ENCODE results near the gene MTG2.

The MTG2 gene

DNA sequence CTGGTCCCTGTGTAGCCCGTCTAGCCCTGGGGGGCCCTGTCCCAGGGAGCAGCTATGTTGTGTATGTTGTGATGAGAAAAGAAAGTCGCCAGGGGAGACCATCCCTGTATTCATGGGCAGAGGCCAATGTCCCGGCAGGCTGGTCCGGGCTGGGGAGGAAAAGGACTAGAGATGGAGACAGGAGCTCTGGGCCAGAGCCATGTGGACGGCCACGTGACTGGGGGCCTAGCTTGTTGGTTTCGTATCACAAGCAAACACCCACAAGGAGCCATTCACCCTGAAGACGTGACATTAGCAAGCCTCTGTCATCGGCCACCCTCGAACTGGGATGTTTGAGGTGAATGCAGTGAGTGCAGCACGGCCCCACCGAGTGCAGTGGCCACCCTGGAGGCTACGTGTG is 40.1 kb downstream of the MTG2 start:
- DNase-seq, result no peak

DNA sequence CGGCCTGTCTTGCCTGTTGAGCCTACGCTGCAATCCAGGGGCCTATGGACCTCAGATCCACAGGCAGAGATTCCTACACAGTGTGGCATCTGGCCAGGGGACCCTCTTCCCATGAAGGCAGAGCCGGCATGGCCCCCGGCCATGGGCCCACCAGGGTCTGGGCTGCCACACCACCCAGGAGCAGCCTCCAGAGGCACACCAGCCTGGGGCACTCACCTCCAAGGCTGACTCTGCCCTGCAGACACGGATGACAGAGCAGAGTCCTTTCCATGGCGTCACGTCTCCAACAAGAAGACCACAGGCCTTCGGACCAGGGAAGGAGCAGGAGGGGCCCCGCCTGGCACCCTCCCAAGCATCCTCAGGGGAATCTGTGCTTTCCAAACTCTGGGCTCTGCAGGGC is 40.7 kb downstream of the MTG2 start:
- DNase-seq, result no peak

DNA sequence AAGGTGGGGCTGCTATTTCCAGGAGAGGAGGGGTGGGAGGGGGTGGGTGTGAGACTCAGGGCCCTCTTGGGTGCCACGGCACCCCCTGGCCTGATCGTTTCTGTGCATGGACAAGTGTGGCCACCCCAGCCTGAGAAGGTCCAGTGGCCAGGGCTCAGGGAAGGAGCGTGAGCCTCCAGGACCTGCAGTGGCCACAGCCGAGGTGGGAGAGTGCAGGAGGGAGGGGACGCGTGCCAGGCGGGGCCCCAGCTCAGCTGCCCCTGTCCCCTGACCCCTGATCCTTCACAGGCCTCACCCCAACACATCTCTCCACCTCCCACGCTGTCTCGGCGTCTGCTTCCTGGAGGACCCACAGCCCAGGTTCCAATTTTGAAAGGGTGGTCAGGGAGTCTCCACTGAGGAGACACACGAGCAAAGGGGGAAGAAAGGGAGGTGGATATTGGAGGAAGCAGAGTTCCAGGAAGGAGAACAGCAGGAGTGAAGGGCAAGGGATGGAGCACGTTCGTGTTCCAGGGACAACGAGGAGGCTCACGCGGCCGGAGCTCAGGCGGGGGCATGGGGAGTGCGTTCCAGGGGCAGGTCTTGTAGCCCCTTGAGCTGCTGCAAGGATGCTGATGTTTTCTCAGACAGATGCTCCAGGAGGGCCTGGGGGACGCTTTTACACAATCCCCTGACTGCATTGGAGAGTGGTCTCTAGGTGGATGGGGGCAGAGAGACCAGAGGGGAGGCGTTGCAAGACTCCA is 41.5 kb downstream of the MTG2 start:
- DNase-seq, result no peak

DNA sequence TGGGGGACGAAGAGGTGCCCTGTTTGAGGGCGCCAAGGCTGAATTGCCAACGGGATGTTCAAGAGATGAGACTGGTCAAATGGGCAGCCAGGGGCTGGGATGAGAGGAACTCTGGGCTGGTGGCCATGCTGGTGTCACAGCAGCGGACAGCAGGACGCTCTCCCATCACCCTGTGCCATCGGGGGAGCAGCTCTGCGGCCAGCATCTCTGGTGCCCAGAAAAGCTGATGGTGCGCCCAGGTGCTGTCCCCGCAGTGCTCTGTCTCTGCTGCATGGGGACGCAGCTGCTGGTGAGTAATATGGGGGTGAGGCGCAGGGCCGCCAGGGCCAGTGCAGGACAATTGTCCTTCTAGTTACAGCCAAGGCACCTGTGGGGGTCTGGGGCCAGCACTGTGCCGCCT is 42.2 kb downstream of the MTG2 start:
- no peak for DNase-seq

DNA sequence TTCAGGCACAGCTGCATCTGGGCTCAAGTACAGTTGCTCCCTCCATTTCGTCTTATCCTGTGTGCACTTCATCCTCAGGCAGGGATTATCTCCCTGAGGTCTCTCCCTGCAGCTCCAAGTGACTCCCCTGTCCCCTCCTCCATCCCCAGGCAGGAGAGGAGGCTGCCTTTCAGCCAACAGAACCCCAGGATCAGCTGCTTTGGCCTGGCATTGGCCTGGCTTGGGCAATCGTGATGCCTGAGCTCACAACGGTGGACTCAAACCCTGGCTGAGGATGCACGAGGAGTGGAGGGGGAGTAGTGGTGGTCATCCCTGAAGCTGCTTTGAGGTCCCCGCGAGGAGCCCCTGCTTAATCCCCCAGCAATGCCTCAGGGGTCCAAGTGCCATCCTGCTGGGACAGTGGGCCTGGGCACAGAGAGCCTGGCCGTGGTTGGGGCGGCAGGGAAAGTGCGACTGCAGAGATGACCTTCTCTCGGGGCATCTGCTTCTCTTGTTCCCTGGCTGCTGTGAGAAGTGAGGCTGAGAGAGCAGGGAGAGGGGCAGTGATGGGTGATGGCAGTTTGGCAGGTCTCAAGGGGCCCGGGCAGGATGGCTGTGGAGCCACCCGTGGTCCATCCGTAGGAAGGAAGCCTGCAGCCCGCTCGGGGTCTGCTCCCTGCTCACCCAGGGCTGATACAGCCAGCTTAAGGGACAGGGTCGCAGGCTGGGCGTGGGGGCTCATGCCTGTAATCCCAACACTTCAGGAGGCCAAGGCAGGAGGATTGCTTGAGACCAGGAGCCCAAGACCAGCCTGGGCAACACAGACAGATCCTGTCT is 43.2 kb downstream of the MTG2 start:
- DNase-seq, result no peak

DNA sequence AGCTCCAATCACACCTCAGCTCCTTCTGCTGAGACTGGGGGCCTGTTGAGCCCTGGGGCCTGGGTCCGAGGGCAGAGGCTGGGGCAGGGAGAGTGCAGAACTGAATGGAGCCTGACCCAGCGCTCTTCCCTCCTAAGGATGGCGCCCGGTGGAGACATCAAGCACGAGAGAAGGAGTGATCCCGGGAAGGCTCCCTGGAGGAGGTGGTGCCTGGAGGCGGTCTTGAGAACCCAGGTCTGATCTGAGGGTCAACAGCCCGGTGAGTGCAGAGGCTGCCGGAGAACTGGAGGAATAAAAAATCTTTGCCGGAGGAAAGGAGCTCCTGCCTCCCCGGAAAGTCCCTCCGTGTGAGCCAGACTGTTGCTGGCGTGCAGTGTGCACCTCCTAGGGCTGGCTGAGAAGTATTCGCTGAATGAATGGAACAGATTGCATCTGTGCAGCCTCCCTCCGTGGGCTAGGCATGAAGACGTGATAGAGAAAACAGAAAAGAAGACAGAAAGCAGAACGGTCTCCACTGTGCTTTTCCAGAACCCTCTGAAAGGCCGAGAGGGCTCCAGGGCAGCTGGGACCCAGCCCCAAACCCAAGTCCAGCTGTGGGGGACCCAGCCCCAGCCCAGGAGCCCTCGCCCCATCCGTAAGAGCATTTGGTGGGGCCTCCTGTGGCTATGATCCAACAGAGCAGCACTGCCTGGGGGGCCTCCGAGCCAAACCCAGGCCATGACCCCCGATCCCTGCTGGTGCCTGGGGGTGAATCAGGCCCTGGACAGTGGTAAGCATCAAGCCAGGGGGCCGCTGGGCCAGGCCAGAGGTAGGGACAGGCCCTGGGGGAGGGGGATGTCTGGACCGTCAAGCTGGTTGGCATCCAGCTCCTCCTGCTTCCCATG is 44.1 kb downstream of the MTG2 start:
- DNase-seq, result no peak

- no peak for DNase-seq
These were observed 44.8 kb downstream of the MTG2 start for GRCh38 chr20:62227591-62227976.

DNA sequence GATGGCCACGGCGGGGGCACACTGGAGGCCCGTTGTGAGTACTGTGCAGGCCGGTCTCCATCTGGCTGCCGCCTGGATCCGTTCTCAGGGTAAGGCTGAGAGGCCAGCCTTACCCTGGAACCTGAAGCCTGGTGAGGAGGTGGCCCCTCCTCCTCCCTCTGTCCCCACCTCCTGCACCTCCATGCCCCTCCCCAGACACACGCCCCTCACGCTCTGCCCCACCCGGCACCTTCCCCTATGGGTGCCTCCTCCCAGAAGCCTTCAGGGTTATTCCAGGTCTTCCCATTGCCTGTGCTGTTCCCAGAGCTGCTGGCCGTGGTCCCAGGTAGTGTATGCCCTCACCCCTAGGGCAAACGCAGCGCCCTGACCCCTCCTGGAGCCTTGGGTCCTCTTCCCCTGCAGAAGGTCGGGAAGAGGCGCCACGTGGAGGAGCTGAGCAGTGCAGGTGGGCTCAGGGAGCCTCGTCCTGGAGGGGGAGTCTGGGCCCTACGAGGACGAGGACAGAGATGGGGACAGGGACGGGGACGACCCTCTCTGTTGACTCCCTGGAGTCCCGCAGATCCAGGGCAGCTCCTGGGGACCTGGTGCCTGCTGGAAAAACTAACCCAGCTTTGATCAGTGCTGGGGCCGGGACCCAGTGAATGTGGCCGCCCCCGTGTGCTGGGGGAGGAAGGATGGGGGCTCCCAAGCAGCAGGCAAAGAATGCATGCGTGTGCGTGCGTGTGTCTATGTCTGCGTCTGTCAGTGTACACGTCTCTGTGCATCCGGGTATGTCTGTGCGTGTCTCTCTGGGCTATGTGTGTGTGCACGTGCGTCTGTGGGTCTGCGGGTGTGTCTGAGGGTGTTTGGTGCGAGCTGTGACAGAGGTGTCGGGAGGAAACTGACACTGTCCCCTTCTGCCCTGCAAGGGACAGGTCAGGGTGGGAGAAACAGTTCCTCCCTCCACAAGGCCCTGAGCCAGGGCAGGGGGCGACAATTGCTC is 45.4 kb downstream of the MTG2 start:
- DNase-seq, result no peak

DNA sequence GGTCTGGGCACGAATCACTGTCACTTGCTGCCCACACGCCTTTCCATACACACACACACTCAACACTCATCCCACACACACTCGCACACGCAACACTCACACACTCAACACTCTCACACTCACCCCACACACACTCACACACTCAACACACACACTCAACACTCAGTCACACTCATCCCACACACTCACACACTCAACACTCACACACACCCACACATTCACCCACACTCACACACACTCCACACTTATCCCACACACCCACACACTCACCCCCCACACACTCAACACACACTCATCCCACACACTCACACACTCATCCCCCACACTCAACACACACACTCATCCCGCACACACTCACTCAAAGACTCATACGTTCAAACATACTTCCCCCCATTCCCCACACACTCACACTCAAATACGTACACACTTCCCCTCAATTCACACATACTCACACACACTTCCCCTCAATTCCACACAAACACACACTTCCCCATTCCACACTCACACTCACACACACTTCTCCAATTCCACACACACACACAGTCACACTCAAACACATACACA is 46.2 kb downstream of the MTG2 start:
- DNase-seq, result no peak

DNA sequence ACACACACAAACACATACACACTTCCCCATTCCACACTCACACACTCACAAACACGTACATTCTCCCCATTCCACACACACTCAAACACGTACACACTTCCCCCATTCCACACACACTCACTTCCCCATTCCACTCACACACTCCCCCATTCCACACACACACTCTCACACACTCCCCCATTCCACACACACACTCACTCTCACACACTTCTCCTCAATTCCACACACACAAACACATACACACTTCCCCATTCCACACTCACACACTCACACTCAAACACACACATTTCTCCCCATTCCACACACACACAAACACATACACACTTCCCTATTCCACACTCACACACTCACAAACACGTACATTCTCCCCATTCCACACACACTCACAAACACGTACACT is 46.8 kb downstream of the MTG2 start:
- no peak for DNase-seq

GRCh38 chr20:62230276-62230675 is 47.4 kb downstream of the MTG2 start:
- no peak for DNase-seq

DNA sequence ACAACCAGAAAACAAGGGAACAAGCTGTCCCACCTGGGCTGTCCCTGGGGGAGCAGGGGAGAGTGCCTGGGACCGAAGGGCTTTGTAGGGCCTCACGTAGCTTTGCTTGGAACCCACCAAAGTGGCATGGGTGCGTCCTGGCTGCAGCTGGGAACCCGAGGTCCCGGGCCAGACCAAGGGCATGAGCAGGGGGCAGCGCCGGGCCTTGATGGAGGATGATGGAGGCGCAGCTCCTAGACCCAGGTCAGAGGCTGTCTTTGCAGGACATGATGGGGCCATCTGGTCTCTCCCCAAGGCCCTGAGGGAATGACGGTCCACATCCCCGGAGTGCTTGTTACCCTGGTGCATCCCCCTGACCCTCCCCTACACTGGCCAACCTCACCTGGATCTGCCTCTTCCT is 47.9 kb downstream of the MTG2 start:
- DNase-seq, result no peak

- DNase-seq, result no peak
These were observed 48.5 kb downstream of the MTG2 start for GRCh38 chr20:62231292-62231691.

GRCh38 chr20:62232194-62232593 is 49.4 kb downstream of the MTG2 start:
- no peak for DNase-seq

GRCh38 chr20:62232770-62233645 is 50.2 kb downstream of the MTG2 start:
- DNase-seq, result no peak

- DNase-seq, result no peak
These were observed 50.9 kb downstream of the MTG2 start for GRCh38 chr20:62233684-62234083.

DNA sequence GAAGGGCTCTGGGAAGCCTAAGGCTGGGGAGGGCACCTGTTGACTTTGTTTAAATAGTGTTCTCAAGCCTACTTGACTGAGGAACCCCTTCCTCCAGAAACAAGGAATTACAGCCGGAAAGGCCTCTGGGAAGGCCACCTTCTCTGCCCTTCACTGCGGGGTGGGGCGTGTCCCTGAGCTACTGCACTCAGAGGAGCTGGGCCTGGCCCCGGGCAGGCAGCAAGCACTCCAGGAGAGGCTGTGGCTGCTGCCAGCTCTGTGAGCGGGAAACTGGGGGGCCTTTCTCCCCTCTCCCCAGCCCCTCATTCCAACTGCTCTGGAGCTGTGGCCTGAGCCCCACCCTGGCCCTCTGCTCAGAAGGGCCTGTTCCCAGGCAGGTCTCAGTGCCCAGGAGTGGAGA is 51.5 kb downstream of the MTG2 start:
- DNase-seq, result no peak

GRCh38 chr20:62235001-62235776 is 52.4 kb downstream of the MTG2 start:
- DNase-seq, result no peak

- DNase-seq, result no peak
These were observed 52.9 kb downstream of the MTG2 start for GRCh38 chr20:62235777-62236157.

DNA sequence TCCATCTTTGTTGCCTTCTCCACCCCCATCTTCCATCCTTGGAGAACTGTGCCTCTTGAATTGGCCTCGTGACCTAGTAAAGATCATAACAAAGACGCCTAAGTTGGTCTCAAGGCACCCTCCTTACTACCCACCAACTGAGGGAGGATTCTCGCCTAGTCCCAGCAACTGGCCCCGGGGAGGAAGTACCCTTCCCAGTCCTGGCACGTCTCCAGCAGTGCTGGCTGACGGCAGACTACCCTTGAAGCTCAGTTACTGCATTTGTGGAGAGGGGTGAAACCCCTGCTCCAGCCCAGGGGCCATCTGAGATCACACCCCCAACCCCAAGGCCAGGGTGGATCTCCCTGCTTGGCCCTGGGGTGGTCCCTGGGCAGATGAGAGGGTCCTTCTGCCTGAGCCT is 53.4 kb downstream of the MTG2 start:
- no peak for DNase-seq
